Activated B cell treated with CpG ODN at 0.5 μM for 24 hours (primary cell): ENCODE measurements around the gene IPPK. TPM values are rescaled to one million over a fixed set of nuclear protein-coding genes. Genes with fewer than 3 reads are reported as not detected.

Experiments
- ATAC-seq: fragments of 200-7000 bp; cut with Tn5 transposase; one replicate; pipeline ENCODE4 v1.10.0; 2021; ENCODE audit warnings: low read depth, mild to moderate bottlenecking, moderate library complexity
- CTCF ChIA-PET: fragments of 350-600 bp; sonication (Branson Sonifier 250); formaldehyde crosslinking; loops from one replicate; lab custom pipeline; 2021; ENCODE audit warnings: antibody characterized with exemption; lab: Charles Lee
- POLR2A ChIA-PET: fragments of 350-600 bp; sonication (Branson Sonifier 250); formaldehyde crosslinking; loops from one replicate; lab custom pipeline; 2021; ENCODE audit warnings: antibody characterized with exemption; lab: Charles Lee
- DNase-seq: peaks from one replicate; pipeline ENCODE4 v3.0.0; 2022
- H3K27ac Mint-ChIP-seq: one replicate; pipeline ENCODE4 v1.8.0; 2020; ENCODE audit warnings: mixed read lengths
- H3K27me3 Mint-ChIP-seq: one replicate; pipeline ENCODE4 v1.8.0; 2021; ENCODE audit warnings: mixed read lengths
- H3K36me3 Mint-ChIP-seq: one replicate; pipeline ENCODE4 v1.8.0; 2021; ENCODE audit warnings: low read depth, mixed read lengths
- H3K4me1 Mint-ChIP-seq: one replicate; pipeline ENCODE4 v1.8.0; 2021; ENCODE audit warnings: mixed read lengths
- H3K4me3 Mint-ChIP-seq: one replicate; pipeline ENCODE4 v1.8.0; 2020; ENCODE audit warnings: mild to moderate bottlenecking, mixed read lengths
- H3K9me3 Mint-ChIP-seq: one replicate; pipeline ENCODE4 v1.8.0; 2020; ENCODE audit warnings: mixed read lengths
- intact Hi-C: fragments of 100-400 bp; cut with micrococcal nuclease; formaldehyde crosslinking; loops from one replicate; pipeline ENCODE4 v1.15.1; 2024
- total RNA-seq: library from RNA; stranded (reverse); gene quantifications from 2 replicates; pipeline ENCODE4 v1.2.3, GENCODE V29; 2022
- TF ChIP-seq, protein P1 (sequence below): fragments of 200-600 bp; IDR thresholded peaks from one replicate; pipeline ENCODE4 v1.8.0; 2022; ENCODE audit warnings: antibody characterized with exemption, mild to moderate bottlenecking

IPPK gene
- total RNA-seq, 1 donor from 2014 or later: 9.7 TPM

DNA sequence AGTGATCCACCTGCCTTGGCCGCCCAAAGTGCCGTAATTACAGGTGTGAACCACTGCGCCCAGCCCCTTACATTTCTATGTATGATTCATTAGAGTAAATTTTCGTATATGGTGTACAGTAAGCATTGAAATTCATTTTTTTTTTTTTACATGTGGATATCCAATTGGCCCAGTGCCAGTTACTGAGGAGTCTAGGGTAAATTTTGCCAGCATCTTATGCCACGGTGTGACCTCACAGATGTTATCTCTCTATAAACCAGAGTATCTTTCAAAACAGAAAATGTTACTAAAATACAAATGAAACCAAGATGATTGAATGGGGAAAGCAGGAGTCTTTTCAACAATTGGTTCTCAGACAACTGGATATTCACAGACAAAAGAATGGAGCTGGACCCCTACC is 64.7 kb downstream of the IPPK start:
- Mint-ChIP-seq H3K36me3 (peaks cover 6% of the 10 kb centered on the region), H3K4me1 (no peaks in the 10 kb centered on the region), H3K27me3 (no peaks in the 10 kb centered on the region), H3K9me3 (peaks cover 11% of the 10 kb centered on the region), H3K27ac (no peak overlapping the region), H3K4me3 (no peak overlapping the region)
- no peak for ATAC-seq
- ChIA-PET POLR2A (no interaction called here), CTCF (no interaction called here)
- no peak for DNase-seq
- TF ChIP-seq, protein P1, sequence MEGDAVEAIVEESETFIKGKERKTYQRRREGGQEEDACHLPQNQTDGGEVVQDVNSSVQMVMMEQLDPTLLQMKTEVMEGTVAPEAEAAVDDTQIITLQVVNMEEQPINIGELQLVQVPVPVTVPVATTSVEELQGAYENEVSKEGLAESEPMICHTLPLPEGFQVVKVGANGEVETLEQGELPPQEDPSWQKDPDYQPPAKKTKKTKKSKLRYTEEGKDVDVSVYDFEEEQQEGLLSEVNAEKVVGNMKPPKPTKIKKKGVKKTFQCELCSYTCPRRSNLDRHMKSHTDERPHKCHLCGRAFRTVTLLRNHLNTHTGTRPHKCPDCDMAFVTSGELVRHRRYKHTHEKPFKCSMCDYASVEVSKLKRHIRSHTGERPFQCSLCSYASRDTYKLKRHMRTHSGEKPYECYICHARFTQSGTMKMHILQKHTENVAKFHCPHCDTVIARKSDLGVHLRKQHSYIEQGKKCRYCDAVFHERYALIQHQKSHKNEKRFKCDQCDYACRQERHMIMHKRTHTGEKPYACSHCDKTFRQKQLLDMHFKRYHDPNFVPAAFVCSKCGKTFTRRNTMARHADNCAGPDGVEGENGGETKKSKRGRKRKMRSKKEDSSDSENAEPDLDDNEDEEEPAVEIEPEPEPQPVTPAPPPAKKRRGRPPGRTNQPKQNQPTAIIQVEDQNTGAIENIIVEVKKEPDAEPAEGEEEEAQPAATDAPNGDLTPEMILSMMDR: no peak
- intact Hi-C loops: no loop called here

DNA sequence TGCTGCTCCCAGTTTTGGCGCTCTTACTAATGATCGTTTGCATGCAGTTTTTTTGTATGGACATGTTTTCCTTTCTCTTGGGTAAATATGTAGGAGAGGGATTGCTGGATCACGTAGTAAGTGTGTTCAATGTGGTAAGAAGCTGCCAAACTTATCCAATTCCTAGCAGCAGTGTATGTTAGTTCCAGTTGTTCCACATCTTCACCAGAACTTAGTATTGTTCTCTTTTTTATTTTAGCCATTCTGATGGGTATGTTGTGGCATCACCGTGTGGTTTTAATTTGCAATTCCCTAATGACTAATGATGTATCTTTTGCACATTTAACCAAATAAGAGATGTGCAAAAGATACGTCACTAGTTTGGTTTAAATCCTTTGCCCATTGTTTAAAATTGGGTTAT is 65.9 kb downstream of the IPPK start:
- DNase-seq (no peak), ATAC-seq (no peak)
- no peaks in the 10 kb centered on the region for H3K27me3 Mint-ChIP-seq
- no peak overlapping the region for H3K27ac Mint-ChIP-seq
- ChIA-PET POLR2A (no interaction called here), CTCF (no interaction called here)
- H3K36me3 Mint-ChIP-seq: peaks cover 6% of the 10 kb centered on the region
- TF ChIP-seq, protein P1: no peak
- no peaks in the 10 kb centered on the region for H3K4me1 Mint-ChIP-seq
- intact Hi-C loops: no loop called here
- peaks cover 11% of the 10 kb centered on the region for H3K9me3 Mint-ChIP-seq
- H3K4me3 Mint-ChIP-seq: no peak overlapping the region

DNA sequence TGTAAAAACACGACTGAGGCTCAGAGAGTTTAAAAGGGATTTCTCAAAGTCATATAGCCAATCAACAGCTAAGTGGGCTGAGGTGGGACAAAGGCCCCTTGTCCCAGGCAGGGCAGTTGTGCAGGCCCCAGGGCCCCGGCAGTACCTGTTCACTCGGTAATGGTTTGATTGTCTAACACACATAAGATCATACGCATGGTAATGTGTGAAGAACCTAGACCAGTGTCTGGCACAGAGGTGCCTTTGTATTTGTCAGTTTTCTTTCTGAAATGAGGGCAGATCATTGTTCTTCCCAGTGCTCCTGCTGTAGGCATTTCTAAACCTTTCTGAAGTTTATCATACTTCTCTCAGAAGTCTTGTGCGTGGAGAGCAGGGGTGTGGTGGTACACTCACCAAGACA is 66.8 kb downstream of the IPPK start:
- intact Hi-C loops: no loop called here
- Mint-ChIP-seq H3K27me3 (no peaks in the 10 kb centered on the region), H3K9me3 (peaks cover 11% of the 10 kb centered on the region), H3K27ac (no peak overlapping the region), H3K36me3 (peaks cover 6% of the 10 kb centered on the region), H3K4me1 (no peaks in the 10 kb centered on the region), H3K4me3 (no peak overlapping the region)
- ChIA-PET CTCF (no interaction called here), POLR2A (no interaction called here)
- ATAC-seq: no peak
- DNase-seq: no peak
- TF ChIP-seq, protein P1: no peak

GRCh38 chr9:92602413-92602812 is 67.5 kb downstream of the IPPK start:
- Mint-ChIP-seq H3K36me3 (peaks cover 6% of the 10 kb centered on the region), H3K9me3 (peaks cover 11% of the 10 kb centered on the region), H3K4me3 (no peak overlapping the region), H3K27me3 (no peaks in the 10 kb centered on the region), H3K4me1 (no peaks in the 10 kb centered on the region), H3K27ac (no peak overlapping the region)
- TF ChIP-seq, protein P1: no peak
- ATAC-seq: no peak
- no peak for DNase-seq
- POLR2A ChIA-PET: no interaction called here
- CTCF ChIA-PET: no interaction called here
- intact Hi-C loops: no loop called here

DNA sequence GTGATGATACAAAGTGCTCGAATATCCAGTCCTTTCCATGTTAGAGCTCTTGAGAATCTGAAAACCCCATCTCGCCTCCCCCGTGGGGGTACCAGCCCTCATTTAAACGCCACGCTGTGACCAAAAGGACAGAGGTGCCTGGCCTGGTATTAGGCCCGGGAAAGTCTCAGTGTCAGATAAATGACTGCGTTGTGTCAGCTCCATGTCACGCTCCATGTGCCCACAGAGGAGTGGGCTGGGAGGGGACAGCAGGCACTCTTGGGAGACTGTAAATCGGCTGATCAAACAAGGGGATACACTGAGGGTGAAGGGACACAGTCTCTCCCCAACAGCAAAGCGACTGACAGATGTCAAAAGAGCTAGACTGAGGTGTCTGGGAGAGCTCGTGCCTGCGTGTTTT is 68.5 kb downstream of the IPPK start:
- POLR2A ChIA-PET: no interaction called here
- TF ChIP-seq, protein P1: no peak
- no peak for ATAC-seq
- no peak for DNase-seq
- intact Hi-C loops: no loop called here
- Mint-ChIP-seq H3K36me3 (peaks cover 6% of the 10 kb centered on the region), H3K27me3 (no peaks in the 10 kb centered on the region), H3K9me3 (peaks cover 11% of the 10 kb centered on the region), H3K27ac (no peak overlapping the region), H3K4me3 (no peak overlapping the region), H3K4me1 (no peaks in the 10 kb centered on the region)
- CTCF ChIA-PET: no interaction called here
